HepG2 (cell line): ENCODE results near the gene CSDE1. TPM values are rescaled to one million over a fixed set of nuclear protein-coding genes. Genes with fewer than 3 reads are reported as not detected.

ENCODE experiments used
- AGO2 ChIP-seq: fragments of 200-400 bp; formaldehyde crosslinking; optimal IDR thresholded peaks from 2 replicates; pipeline ENCODE3; 2017; ENCODE audit warnings: mild to moderate bottlenecking, low read depth, low read length, moderate library complexity
- ARHGAP35 ChIP-seq: sonication (generic); formaldehyde crosslinking; IDR thresholded peaks from 2 replicates; pipeline ENCODE4 v1.9.0; 2022; ENCODE audit warnings: mild to moderate bottlenecking, inconsistent platforms, moderate library complexity, missing genetic modification reagents, borderline replicate concordance
- BCL6 ChIP-seq: IDR thresholded peaks from 2 replicates; pipeline ENCODE4 v1.6.1; 2016; ENCODE audit warnings: missing genetic modification reagents, missing compliant biosample characterization
- FOXK2 ChIP-seq: fragments of 450-650 bp; IDR thresholded peaks from 2 replicates; pipeline ENCODE4 v1.6.1; 2016
- GABPA ChIP-seq, 2 experiments: IDR thresholded peaks; 2 replicates each; pipeline ENCODE4 v1.6.1; 2011 to 2016; ENCODE audit warnings: low read depth in 2 of 2, low read length in 1 of 2, missing biosample characterization in 1 of 2, missing genetic modification characterization in 1 of 2
- KDM5A ChIP-seq: fragments of 200-600 bp; sonication (generic); IDR thresholded peaks from 2 replicates; pipeline ENCODE4 v1.7.0; 2018; ENCODE audit warnings: antibody characterized with exemption, mild to moderate bottlenecking, low read length, borderline replicate concordance
- NKX3-1 ChIP-seq: sonication (generic); formaldehyde crosslinking; IDR thresholded peaks from 2 replicates; pipeline ENCODE4 v1.5.0; 2020; ENCODE audit warnings: missing genetic modification reagents
- RAD21 ChIP-seq: fragments of 450-650 bp; formaldehyde crosslinking; IDR thresholded peaks from 2 replicates; pipeline ENCODE4 v1.5.0; 2020; ENCODE audit warnings: mild to moderate bottlenecking
- STAT5B ChIP-seq: sonication (generic); formaldehyde crosslinking; IDR thresholded peaks from 2 replicates; pipeline ENCODE4 v1.4.0; 2020; ENCODE audit warnings: missing genetic modification reagents
- ZEB1 ChIP-seq: IDR thresholded peaks from 2 replicates; pipeline ENCODE4 v1.6.1; 2012; ENCODE audit warnings: mild to moderate bottlenecking, low read depth, inconsistent platforms; ENCODE audit not compliant: insufficient replicate concordance
- ZNF296 ChIP-seq: sonication (generic); formaldehyde crosslinking; conservative IDR thresholded peaks from 2 replicates; pipeline ENCODE4 v1.5.0; 2020; ENCODE audit warnings: mild to moderate bottlenecking, missing genetic modification reagents
- ZNF431 ChIP-seq: sonication (generic); formaldehyde crosslinking; IDR thresholded peaks from 2 replicates; pipeline ENCODE4 v1.9.0; 2022; ENCODE audit warnings: missing genetic modification reagents, low read depth, mild to moderate bottlenecking, borderline replicate concordance
- ZNF484 ChIP-seq: sonication (generic); formaldehyde crosslinking; IDR thresholded peaks from 2 replicates; pipeline ENCODE4 v1.5.1; 2020; ENCODE audit warnings: mild to moderate bottlenecking, low read depth, missing genetic modification reagents, borderline replicate concordance
- ZSCAN20 ChIP-seq: sonication (generic); formaldehyde crosslinking; IDR thresholded peaks from 2 replicates; pipeline ENCODE4 v1.4.0; 2020; ENCODE audit warnings: missing genetic modification reagents, mild to moderate bottlenecking, borderline replicate concordance
- polyA plus RNA-seq, 8 experiments: library from polyadenylated mRNA; depleted of rRNA in 3 of 8; stranded (reverse) in 7 of 8; unstranded in 1 of 8; fragments of >200 nt; fragmentation: Illumina TruSeq in 4 of 8; extraction: Trizol in 4 of 8; gene quantifications; 2 replicates each; pipeline versions ENCODE4 v1.2.1 to v1.2.3, GENCODE V29; 2011 to 2016; ENCODE audit warnings: low read depth in 4 of 8, missing spikeins in 1 of 8, mixed read lengths in 1 of 8; ENCODE audit not compliant: insufficient read depth in 1 of 8
- total RNA-seq, 5 experiments: library from RNA; depleted of rRNA; stranded (reverse); fragments of >200 nt; fragmentation: Illumina TruSeq; extraction: Trizol; gene quantifications; 2 replicates each; pipeline ENCODE4 v1.2.3, GENCODE V29; 2016; ENCODE audit warnings: low read depth in 1 of 5
- TF ChIP-seq, protein P1 (sequence below): sonication (generic); formaldehyde crosslinking; IDR thresholded peaks from 2 replicates; pipeline ENCODE4 v1.4.0; 2020; ENCODE audit warnings: mild to moderate bottlenecking, missing genetic modification reagents
- TF ChIP-seq, protein P2 (sequence below): sonication (generic); formaldehyde crosslinking; IDR thresholded peaks from 2 replicates; pipeline ENCODE4 v1.8.0; 2022; ENCODE audit warnings: mild to moderate bottlenecking, missing genetic modification reagents, borderline replicate concordance
- TF ChIP-seq, protein P3 (sequence below): sonication (generic); formaldehyde crosslinking; IDR thresholded peaks from 2 replicates; pipeline ENCODE4 v1.5.1; 2020; ENCODE audit warnings: missing genetic modification reagents, mild to moderate bottlenecking, borderline replicate concordance
- TF ChIP-seq, protein P4 (sequence below): sonication (generic); formaldehyde crosslinking; IDR thresholded peaks from 2 replicates; pipeline ENCODE4 v1.4.0; 2020; ENCODE audit warnings: missing genetic modification reagents, borderline replicate concordance
- TF ChIP-seq, protein P5 (sequence below): sonication (generic); formaldehyde crosslinking; conservative IDR thresholded peaks from 2 replicates; pipeline ENCODE4 v1.4.0; 2020; ENCODE audit warnings: mild to moderate bottlenecking, missing genetic modification reagents, moderate library complexity
- TF ChIP-seq, protein P6 (sequence below): sonication (generic); formaldehyde crosslinking; IDR thresholded peaks from 2 replicates; pipeline ENCODE4 v1.8.1; 2023; ENCODE audit warnings: mild to moderate bottlenecking, moderate library complexity, missing genetic modification reagents

CSDE1 gene
- total and polyA plus RNA-seq, 2 of the 13 experiments (the other 11 are each of a cell fraction or from before 2014, with no cell fraction given) = 150 to 313 TPM

DNA sequence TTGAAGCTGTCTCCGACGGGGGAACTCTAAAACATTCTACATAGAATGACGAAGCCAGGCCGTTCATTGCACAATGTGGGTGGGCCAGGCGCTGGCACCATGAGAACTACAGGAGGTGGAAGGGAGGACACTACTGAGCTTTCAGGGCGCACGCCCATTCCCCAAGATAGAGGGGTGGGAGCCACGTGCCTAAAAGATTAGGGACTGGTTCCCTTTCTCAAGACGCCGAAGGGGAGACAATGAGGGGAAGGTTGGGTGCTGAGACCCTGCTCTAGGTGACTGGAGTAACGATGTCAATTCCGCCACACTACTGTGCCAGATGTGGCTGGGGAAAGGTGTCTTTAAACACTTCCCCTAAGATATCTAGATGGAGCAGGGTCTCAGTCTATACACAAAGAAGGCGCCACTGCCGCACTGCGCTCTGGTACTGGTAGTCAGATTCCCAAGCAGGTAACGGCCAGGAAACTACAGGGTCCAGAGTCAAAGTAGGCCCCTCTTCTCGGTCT lies 782 bp downstream of the CSDE1 start (continued):
- TF ChIP-seq, protein P1, sequence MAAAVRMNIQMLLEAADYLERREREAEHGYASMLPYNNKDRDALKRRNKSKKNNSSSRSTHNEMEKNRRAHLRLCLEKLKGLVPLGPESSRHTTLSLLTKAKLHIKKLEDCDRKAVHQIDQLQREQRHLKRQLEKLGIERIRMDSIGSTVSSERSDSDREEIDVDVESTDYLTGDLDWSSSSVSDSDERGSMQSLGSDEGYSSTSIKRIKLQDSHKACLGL = 0 out of 2 replicates have a peak, but pooled peaks have one; percentile 11
- no peak for TF ChIP-seq FOXK2
- TF ChIP-seq ZNF484 (CRISPR knock-in tag) = no peak
- no peak for TF ChIP-seq RAD21
- TF ChIP-seq, protein P2, sequence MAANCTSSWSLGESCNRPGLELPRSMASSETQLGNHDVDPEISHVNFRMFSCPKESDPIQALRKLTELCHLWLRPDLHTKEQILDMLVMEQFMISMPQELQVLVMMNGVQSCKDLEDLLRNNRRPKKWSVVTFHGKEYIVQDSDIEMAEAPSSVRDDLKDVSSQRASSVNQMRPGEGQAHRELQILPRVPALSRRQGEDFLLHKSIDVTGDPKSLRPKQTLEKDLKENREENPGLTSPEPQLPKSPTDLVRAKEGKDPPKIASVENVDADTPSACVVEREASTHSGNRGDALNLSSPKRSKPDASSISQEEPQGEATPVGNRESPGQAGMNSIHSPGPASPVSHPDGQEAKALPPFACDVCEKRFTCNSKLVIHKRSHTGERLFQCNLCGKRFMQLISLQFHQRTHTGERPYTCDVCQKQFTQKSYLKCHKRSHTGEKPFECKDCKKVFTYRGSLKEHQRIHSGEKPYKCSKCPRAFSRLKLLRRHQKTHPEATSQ (CRISPR knock-in tag) = no peak
- no peak for TF ChIP-seq ZNF296 (CRISPR knock-in tag)
- no peak for TF ChIP-seq BCL6 (CRISPR knock-in tag)
- TF ChIP-seq STAT5B (CRISPR knock-in tag) = no peak
- TF ChIP-seq, protein P3, sequence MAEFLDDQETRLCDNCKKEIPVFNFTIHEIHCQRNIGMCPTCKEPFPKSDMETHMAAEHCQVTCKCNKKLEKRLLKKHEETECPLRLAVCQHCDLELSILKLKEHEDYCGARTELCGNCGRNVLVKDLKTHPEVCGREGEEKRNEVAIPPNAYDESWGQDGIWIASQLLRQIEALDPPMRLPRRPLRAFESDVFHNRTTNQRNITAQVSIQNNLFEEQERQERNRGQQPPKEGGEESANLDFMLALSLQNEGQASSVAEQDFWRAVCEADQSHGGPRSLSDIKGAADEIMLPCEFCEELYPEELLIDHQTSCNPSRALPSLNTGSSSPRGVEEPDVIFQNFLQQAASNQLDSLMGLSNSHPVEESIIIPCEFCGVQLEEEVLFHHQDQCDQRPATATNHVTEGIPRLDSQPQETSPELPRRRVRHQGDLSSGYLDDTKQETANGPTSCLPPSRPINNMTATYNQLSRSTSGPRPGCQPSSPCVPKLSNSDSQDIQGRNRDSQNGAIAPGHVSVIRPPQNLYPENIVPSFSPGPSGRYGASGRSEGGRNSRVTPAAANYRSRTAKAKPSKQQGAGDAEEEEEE (CRISPR knock-in tag) = no peak
- no peak for TF ChIP-seq ZEB1
- TF ChIP-seq AGO2 = no peak
- no peak for TF ChIP-seq GABPA (IDR thresholded peaks at IDR 0.05; ENCODE audit: low read depth, low read length)
- TF ChIP-seq GABPA (CRISPR knock-in tag; IDR thresholded peaks at IDR 0.05; ENCODE audit: low read depth) = no peak
- TF ChIP-seq ARHGAP35 (CRISPR knock-in tag) = no peak
- TF ChIP-seq ZNF431 (CRISPR knock-in tag) = 0 out of 2 replicates have a peak, but pooled peaks have one; percentile 51
- no peak for TF ChIP-seq ZSCAN20 (CRISPR knock-in tag)
- TF ChIP-seq, protein P4, sequence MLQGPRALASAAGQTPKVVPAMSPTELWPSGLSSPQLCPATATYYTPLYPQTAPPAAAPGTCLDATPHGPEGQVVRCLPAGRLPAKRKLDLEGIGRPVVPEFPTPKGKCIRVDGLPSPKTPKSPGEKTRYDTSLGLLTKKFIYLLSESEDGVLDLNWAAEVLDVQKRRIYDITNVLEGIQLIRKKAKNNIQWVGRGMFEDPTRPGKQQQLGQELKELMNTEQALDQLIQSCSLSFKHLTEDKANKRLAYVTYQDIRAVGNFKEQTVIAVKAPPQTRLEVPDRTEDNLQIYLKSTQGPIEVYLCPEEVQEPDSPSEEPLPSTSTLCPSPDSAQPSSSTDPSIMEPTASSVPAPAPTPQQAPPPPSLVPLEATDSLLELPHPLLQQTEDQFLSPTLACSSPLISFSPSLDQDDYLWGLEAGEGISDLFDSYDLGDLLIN (CRISPR knock-in tag) = no peak
- TF ChIP-seq, protein P5, sequence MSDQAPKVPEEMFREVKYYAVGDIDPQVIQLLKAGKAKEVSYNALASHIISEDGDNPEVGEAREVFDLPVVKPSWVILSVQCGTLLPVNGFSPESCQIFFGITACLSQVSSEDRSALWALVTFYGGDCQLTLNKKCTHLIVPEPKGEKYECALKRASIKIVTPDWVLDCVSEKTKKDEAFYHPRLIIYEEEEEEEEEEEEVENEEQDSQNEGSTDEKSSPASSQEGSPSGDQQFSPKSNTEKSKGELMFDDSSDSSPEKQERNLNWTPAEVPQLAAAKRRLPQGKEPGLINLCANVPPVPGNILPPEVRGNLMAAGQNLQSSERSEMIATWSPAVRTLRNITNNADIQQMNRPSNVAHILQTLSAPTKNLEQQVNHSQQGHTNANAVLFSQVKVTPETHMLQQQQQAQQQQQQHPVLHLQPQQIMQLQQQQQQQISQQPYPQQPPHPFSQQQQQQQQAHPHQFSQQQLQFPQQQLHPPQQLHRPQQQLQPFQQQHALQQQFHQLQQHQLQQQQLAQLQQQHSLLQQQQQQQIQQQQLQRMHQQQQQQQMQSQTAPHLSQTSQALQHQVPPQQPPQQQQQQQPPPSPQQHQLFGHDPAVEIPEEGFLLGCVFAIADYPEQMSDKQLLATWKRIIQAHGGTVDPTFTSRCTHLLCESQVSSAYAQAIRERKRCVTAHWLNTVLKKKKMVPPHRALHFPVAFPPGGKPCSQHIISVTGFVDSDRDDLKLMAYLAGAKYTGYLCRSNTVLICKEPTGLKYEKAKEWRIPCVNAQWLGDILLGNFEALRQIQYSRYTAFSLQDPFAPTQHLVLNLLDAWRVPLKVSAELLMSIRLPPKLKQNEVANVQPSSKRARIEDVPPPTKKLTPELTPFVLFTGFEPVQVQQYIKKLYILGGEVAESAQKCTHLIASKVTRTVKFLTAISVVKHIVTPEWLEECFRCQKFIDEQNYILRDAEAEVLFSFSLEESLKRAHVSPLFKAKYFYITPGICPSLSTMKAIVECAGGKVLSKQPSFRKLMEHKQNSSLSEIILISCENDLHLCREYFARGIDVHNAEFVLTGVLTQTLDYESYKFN (CRISPR knock-in tag) = no peak
- no peak for TF ChIP-seq NKX3-1
- TF ChIP-seq, protein P6, sequence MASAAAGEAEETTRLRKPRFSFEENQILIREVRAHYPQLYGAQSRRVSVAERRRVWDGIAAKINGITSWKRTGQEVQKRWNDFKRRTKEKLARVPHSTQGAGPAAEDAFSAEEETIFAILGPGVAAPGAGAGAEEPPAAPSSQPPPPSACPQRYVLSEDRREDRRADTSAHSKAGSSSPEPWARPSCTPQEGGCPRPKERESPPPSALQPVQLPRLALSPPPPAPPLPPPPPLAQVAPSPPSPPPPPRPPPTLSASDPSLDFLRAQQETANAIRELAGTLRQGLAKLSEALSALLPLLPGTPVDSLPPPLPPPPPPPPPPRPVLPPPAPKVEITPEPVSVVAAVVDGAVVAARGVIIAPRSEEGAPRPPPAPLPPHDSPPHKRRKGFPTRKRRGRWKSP (CRISPR knock-in tag) = no peak
- no peak for TF ChIP-seq KDM5A
